ENCODE data around the gene PRKAG2.

The PRKAG2 gene

DNA sequence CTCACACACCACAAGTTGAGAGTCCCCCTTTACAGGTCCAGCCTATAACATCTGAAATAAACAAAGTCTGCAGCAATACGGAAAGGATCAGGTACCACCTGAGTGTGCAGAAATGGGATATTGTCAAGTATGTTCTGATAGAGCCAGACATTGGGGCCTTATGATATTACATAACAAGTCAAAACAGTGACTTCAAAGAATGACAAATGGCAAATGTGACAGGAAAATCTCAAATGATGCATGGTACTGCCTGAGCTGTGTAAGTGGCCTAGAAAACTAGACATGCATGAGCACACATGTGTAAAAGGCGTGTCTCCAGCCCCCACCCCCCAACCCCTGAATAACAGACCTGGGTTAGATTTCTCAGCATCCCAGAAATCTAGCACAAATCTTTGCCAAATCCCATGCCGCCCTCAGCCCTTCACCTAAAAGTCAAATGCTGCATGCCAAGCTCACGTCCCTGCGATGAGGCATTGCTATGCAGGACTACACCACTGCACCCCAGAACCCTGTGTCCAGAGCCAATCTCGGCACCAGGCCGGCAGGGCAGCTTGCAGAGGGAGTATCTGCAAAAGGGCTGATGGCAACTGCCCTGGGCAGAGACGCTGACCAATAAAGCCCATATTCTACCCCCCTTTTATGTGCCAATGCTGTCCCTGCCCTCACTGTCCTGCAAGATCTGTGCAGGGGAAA is 58.8 kb downstream of the PRKAG2 start:
- no peak for DNase-seq (ENCODE audit: low read depth in 2 of 2)

DNA sequence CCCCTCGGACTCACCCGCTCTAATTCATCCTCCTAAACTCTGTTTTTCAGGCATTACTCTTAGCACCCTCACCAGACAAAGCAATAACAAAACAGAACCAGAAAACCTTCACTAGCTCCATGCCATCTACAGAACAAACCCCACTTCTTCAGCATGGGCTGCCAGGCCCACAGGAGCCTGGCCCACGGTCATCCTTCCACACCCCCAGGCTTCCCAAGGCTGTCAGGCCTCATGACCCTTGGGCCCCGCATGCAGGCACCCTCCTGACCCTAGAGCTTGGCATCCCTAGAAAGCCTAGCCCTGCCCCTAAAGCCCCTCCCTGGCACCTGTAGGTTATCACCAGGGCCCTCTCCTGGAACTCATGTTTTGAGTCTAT is 59.6 kb downstream of the PRKAG2 start:
- DNase-seq (ENCODE audit: low read depth in 2 of 2): no peak

DNA sequence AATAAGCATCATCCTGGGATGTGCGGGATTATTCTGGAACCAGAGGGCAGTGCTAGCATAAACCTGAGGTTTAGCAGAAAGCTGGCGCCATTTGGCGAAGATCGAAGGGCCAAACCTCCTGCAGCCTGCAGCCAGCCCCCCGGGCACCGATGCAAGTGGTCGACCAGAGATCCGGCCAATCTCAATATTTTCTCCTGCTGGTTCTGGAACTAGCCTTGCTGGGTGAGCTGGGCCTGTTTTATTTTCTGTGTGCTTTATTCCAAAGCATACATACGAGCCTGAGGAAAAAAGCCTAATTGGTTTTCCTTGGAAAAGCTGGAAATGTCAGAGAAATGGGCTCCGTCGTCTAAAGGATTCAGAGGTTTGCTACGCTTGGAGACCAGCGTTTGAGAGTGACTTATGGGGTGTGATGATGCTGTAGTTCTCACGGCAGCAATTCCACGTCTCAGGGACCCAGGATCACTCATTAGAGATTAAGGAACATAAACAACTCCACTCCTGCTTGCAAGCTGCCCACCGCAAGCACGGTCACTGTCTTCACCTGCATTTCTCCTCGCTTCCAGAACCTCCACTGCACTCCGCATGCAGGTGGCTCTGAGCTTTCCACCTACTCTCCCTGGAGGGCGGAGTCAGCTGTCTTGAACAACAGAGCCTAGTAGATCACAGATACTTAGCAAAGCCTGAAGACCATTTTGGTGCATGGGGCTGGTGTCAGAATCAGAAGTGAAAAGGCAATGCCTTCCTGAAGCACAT is 60.2 kb downstream of the PRKAG2 start:
- DNase-seq (ENCODE audit: low read depth in 2 of 2): no peak

DNA sequence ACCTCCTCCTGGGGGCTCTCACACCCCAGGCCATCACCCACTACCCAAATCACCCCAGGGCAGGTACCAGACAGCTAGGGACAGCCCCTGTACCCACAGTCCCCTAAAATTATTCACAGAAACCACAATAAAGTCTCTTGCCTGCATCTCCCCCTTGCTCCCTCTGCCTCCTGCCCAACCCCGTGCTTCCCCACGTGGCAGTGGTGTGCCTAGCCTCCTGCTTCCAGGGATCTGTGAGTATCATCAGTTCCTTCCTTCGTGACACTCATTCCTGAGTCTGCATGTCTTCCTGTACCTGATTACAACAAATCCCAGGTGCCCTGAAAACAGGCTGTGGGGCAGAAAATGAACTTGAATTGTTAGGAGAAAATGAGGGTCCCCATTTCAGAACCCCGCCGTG is 61.5 kb downstream of the PRKAG2 start:
- DNase-seq (ENCODE audit: low read depth in 2 of 2): no peak

DNA sequence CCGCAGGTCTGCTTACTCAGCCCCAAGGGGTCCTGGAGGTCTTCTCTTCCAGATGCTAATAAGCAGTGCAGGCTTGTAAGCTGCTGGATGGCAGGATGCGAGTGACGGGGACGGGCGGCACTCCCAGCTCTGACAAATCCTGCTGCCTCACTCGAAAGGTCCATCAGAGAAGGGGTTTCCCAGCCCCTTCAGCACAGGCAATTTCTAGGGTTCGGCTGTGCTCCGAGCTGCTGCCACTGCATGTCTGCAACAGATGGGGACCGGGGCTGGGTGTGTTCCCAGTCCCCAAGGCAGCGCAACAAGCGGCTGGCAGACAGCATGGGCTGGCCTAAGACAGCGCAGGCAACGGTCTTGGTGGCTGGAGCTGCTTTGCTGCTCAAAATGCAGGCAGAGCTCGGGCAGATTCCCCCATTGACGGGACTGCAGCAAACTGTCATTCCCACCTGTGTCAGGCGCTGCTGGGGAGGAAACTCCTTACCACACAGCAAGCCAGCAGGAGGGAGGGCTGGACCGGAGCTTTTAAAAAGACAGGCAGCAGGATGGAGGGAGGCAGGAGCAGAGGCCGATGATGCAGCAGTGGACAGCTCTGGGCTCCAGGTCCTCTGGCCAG is 62.4 kb downstream of the PRKAG2 start:
- no peak for DNase-seq (ENCODE audit: low read depth in 2 of 2)

DNA sequence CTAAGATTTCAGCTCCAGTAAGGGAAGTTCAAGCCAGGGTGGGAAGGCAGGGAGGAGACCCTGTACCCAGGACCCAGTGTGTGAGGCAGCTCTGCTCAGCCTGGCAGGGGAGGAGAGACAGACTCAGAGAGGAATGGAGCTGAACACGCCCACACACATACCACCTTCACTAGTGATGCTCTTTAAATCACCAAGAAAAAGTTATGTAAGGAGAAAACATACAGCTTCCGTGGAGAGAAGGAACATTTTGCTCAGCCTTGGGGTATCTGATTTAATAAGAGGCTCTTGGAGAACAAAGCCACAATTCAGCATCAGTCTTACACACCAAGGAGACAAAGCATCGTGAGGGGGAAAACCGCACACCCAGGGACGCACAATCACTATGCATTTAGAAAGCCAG is 62.9 kb downstream of the PRKAG2 start:
- DNase-seq (ENCODE audit: low read depth in 2 of 2): no peak

DNA sequence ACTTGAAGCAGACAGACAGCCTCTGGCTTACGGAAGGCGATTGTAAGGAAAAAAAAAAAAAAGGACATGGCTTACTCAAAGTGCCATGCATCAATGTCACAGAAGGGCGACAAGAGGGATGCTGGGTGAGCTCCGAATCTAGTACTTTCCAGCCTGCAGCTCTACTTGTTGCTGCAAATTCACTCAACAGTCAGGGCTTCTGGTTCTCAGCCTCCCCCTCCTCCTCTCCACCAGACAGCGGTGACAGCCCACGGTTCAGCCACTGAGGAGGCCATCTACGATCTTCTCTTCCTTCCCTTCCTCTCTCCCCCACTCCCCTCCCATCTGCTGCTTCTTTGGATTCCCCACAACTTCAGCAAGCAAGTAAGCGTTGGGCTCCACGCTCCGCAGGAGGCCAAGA is 63.5 kb downstream of the PRKAG2 start:
- DNase-seq (ENCODE audit: low read depth in 2 of 2): no peak

DNA sequence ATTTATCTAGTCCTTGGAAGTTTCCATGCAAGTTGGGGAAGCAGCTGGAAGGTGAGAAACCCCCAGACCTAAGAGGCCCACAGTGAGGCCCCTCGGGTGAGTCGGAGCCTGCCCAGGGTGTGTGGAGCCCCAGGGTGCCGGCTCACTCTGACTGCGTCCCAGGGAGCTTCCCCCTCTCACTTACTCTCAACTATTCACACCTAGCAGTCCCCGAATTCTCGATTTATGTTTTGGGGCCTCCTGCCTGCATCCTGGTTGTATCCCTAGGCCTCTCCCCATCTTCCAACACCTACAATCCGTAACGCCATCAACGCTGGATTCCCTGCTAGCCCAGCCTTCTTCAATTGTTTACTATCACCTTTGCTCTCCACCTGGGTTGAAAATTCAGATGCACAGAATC is 63.9 kb downstream of the PRKAG2 start:
- DNase-seq (ENCODE audit: low read depth in 2 of 2): no peak

DNA sequence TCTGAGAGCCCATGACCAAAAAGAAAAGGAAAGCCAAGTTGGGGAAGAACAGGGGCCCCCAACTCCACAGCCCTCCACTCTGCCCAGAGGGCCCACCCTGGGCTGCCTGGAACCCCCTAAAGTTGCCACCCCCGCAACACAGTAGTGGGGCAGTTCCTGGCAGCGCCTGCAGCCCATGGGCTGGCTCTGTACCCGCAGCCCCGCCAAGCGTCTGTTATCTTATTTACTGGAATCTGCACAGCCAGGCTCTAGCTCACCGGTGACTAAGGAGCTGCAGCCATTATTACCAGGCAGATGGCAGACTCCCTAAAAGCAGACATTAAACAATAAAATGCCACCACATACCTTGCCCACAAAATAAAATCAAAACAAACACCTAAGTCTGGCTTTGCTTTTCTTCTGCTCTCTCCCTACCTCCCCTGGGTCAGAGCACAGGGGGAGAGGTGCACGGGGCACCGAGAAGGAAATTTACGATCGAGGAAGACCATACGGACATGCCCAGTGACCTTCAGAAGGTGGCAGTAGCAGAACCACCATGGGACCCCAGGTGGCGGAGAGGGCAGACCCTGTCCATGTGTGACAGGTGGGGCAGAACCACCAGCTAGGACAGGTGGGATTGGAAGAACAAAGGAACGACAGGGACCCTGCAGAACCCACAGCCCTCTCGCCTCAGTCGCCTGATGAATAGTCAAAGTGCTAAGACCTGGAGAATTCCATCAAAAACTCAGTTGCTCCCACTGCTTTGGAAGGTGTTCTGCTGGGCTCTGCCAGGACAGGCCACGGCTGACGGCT is 66.3 kb downstream of the PRKAG2 start:
- no peak for DNase-seq (ENCODE audit: low read depth in 2 of 2)

DNA sequence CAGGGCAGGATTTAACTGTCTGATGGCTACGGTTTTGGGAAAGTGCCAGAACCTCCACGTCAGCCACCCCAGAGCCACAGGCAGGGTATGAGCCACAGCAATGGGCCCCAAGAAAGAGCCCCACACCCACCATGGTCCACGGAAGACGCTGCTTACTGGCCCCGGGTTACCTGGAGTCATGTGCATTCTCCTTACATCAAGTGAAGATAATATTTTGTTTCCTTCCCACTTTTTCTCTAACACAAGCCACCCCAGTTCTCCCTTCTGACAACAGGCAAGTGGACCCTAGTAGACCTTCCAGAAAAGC is 67.1 kb downstream of the PRKAG2 start:
- no peak for DNase-seq (ENCODE audit: low read depth in 2 of 2)

DNA sequence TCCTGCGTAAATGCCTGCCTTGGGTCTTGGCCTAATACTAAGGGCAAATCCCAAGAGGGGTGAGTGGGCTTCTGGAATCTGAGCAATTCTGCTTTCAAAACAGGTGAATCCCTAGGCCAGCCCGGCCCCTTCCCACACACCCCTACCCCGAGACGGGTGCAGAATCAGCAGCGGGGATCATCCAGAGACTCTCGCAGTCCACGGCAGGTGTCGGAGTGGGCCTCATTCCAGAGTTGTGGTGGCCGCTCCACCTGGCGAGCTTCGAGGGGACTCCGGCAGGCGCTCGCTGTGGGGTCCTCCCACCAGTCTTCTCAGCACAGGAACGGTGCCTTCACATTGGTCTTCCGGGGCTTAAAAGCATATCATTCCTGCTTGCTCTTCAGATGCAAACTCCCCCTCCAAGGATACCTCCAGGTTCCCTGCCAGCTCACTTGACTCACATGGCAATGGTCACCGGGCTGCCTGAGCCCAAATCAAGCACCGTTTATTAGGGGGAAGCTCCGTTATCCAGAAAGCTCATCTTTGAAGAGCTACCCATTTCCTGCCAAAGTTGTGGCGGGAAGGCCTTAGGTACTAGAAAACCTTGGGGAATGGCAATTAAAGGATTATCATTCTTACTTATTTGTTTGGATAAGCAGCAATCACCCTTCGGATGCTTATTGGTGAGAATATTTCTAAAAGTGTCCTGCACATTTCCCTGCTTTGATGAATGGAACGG is 67.6 kb downstream of the PRKAG2 start:
- DNase-seq (ENCODE audit: low read depth in 2 of 2): no peak

DNA sequence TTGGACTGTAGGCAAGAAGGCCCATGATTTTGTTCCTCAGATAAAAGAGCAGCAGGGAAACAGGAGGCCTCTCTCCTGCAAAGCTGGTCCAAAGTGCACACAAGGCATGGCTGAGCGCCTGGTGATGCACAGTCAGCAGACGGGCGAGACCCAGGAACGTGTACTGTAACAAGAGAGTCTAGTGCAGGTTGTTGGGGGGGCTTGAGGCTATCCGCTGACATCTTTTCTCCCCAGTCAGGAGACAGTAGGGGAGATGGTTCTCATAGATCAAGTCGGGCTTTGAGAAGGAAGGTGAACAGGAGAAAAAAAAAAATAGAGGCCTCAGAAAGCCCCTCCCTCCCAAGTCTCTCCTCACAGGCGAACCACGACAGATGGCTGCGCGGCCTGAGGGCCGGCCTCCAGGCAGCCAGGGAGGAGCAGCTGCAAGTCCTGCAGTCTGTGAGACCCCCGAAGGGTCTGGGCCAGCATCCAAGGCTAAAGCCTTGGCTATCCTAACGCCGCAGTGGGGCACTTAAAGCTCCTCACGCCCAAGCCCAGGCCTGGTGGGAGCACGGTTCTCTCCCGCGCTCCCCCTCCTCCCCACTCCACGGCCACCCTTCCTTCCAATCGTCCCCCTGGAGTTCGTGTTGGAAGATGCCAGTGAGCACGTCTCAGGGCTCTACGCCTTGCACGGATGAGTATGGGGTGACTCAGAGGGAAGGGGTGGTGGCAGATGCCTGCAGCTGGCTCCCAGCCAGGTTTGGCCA is 68.3 kb downstream of the PRKAG2 start:
- DNase-seq (ENCODE audit: low read depth in 2 of 2): no peak

DNA sequence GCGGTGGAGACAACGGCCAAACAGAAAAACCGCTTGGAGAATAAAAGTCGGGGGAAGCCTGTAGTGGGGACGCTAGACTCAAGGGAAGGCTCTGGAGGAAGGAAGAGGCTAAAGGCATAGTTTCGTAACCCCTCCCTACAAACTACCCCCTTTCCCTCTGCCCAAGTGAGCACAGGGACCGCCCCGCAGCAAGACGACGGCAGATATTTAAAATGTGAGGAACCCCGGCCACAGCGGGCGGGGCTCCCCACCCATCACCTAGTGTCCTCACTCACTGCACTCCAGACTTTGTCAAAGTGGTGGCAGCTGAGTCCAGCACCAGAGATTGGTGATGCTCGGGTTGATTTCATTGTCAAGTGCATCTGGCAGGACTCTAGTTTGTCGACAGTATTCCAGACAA is 69.1 kb downstream of the PRKAG2 start:
- DNase-seq (ENCODE audit: low read depth in 2 of 2): no peak

DNA sequence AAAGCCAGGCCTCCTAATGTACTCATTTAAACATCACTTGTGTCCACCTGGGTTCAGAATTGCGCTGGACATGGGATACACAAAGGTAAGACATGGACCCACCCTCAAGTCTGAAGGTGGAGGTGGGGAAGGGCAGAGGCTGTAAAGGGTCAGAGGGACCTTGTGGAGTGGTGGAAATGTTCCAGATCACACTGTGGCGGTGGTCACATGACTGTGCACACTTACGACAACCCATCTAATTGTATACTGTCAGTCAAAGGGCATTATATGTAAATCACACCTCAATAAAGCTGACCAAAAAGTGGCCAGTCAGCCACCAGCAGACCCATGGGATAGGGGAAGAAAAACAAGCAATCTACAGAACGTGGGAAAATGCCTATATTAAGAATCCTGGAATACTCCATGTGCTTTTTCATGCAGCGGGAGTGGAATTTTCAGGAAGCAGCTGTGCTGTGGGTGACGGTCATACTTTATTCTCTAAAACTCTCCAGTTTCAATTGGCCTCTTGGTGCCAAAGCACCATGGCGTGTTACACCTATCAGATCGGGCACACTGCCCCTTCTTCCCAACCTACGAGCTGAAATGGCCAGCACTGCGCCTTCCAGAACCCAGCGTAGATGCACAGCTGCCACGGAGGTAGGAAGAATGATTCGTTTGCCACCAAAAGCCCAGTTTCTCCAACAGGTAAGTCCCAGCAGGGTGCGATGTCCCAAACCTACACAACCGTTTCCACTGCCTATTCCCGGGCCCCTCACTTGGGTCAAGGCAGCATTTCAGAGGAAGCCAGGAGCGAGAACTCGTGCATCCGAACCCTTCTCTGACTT is 69.8 kb downstream of the PRKAG2 start:
- no peak for DNase-seq (ENCODE audit: low read depth in 2 of 2)

DNA sequence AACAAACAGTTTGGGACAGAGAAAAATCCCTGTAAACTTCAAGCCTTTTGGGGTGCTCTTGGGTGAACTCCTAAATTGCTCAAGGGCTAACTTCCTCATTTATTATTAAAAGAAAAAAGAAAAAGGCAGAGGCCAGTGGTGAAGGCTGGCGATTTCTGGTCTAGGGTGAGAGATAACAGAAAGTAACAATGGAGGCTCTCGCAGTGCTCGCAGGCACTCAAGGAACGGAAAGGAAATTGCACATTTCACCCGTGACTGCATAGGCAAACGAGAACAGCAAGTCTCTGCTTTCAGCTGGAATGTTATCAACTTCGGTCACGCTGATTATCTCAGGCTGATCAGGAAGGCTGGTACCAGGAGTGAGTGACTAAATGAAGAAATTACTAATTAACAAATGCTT is 70.7 kb downstream of the PRKAG2 start:
- no peak for DNase-seq (ENCODE audit: low read depth in 2 of 2)

DNA sequence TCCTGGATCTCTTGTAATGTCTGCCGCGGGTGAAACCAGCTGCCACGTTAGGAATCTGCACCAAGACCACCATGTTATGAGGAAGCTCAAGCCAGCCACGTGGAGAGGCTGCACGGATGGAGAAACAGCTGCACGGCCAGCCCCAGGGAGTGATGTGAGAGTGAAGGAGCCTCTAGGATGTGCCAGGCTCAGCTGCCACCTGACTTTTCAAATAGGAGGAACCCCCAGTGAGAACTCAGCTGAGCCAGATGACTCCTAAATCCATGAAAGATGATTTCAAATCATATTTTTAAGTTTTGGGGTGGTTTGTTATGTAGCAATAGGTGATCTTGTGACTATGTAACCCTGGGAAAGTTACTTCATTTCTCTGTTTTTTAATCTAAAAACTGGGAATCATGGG is 71.7 kb downstream of the PRKAG2 start:
- no peak for DNase-seq (ENCODE audit: low read depth in 2 of 2)

DNA sequence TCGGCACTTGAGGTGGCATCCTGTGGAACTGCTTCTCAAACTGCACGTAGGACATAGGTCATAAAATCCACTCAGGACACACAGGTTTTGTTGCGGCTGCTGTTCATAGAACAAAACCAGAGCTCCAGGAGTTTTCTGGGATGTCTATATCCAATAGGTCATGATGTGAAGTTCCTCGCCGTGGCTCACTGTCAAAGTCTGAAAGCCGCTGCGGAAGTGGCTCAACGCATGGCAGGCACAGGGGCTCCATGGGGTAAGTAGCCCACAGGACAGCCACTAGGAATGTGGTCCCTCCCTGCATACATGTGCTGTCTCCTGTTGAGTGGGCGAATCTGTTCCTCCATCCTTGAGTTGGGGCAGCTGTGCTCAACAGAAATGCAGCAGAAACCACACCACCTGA is 72.2 kb downstream of the PRKAG2 start:
- DNase-seq (ENCODE audit: low read depth in 2 of 2): no peak

DNA sequence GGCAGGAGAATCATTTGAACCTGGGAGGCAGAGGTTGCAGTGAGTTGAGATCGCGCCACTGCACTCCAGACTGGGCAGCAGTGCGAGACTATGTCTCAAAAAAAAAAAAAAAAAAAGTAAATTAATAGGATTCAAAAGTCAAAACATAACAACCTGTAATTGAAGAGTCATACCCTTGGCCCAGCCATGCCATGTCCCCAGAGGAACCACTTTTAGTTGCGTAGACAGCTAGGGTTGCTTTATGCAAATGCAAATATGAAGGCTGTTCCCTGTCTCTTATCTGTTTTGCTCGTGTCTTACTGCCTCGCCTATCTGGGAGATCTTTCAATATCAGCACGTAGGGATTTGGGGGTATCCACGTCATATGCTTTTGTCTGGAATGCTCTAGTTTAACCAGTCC is 73.1 kb downstream of the PRKAG2 start:
- no peak for DNase-seq (ENCODE audit: low read depth in 2 of 2)

DNA sequence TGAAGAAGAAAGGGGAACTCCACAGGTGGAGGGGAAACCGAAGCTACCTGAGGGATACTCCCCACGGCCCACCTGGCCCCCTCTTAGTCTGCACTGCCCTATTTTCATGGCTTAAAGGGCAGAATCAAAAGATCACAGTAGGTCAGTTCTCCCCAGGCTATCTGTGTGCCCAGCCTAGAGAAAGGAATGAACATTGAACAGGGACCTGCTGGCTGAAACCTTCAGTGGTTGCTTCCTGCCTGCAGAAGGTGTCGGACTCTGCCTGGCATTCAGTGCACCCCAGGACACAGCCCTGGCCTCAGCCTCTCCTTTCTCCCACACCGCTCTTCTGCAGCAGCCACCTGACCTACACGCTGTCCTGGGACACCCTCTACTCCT is 74.5 kb downstream of the PRKAG2 start:
- DNase-seq (ENCODE audit: low read depth in 2 of 2): no peak

DNA sequence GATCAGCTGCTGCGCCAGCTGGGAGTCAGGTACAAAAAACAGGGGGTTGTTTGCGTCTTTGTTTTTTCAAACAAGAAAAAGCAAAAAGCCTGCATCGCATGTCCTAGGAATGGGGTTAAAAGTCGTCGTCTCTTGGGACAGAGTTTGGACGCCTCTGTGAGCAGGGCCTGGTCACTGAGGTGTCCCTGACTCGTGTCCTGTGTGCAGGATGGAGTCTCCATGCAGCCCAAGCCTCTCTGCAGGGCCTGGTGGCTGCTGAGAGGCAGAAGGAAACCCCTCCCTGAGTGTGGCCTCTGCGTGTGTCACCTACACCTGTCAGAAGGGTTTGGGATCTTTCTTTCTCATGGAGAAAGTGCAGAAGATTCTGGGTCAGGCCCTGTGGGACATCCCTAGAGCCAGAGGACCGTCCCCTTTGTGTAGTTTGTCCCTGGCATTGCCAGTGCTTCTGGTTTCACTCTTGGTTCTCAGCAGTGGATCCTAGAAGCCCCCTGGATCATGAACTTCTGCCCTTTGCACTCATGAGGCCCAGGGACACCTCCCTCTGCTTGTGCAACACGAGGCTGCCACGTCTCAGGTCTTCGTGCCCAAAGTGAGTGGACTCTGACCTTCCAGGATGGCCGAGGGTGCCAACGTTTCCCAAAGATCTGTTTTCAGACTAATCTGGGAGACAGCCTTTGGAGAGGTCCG is 75.0 kb downstream of the PRKAG2 start:
- DNase-seq (ENCODE audit: low read depth in 2 of 2): no peak

All from stimulated activated CD8-positive, alpha-beta memory T cell treated with anti-CD3 and anti-CD28 coated beads, Interleukin-7, amount 100 ng/mL, for 4 hours (primary cell).